Esophagus squamous epithelium (tissue), 5 donors: ENCODE results near the gene SEC61A2. TPM values are rescaled to one million over a fixed set of nuclear protein-coding genes. Genes with fewer than 3 reads are reported as not detected.
"Not testable (repeated sequence)": the region's sequence is repeated elsewhere in the genome, so short reads cannot be mapped to it uniquely, and the experiment has no call there.

Experiments used
- DNase-seq: peaks from one replicate; lab custom pipeline; 2025; lab: John Stamatoyannopoulos, UW
- H3K27ac ChIP-seq, 4 donors: fragments of 200-600 bp; sonication (generic); one replicate each; pipeline ENCODE4 v1.5.1; 2016 to 2019; ENCODE audit warnings: mild to moderate bottlenecking in 1 of 4
- H3K27me3 ChIP-seq, 4 donors: fragments of 200-600 bp; sonication (generic); 1 replicate in 3 of 4; 2 replicates in 1 of 4; pipeline versions ENCODE4 v1.5.1 to v1.6.0; 2017 to 2021; ENCODE audit warnings: antibody characterized with exemption in 1 of 4
- H3K36me3 ChIP-seq, 3 donors: fragments of 200-600 bp; sonication (generic); one replicate each; pipeline ENCODE4 v1.5.1; 2016 to 2019
- H3K4me1 ChIP-seq, 3 donors: fragments of 200-600 bp; sonication (generic); one replicate each; pipeline ENCODE4 v1.5.1; 2017 to 2019
- H3K4me3 ChIP-seq, 4 donors: fragments of 200-600 bp; sonication (generic); 1 replicate in 3 of 4; 2 replicates in 1 of 4; pipeline ENCODE4 v1.5.1; 2016 to 2019; ENCODE audit warnings: mild to moderate bottlenecking in 2 of 4, moderate library complexity in 1 of 4
- H3K9me3 ChIP-seq, 3 donors: fragments of 200-600 bp; sonication (generic); one replicate each; pipeline ENCODE4 v1.5.1; 2016 to 2019
- POLR2A ChIP-seq, 4 donors: fragments of 450-650 bp; IDR thresholded peaks; one replicate each; pipeline ENCODE4 v1.6.1; 2017; ENCODE audit warnings: antibody characterized with exemption in 4 of 4, mild to moderate bottlenecking in 4 of 4, moderate library complexity in 3 of 4
- WGBS, 2 donors: methylation state at CpG; one replicate each; pipeline ENCODE4 v1.1.5; 2018; 5-methylcytosine and 5-hydroxymethylcytosine counted together
- intact Hi-C: fragments of 100-400 bp; cut with DNase I; formaldehyde crosslinking; loops from one replicate; pipeline ENCODE4 v1.15.0; 2022
- total RNA-seq, 4 donors: library from RNA; depleted of rRNA; stranded (reverse); fragments of >200 nt; gene quantifications; one replicate each; pipeline ENCODE4 v1.1.0, GENCODE V29; 2016
- TF ChIP-seq, protein P1 (sequence below), 6 experiments: fragments of 450-650 bp in 4 of 6; fragments of 200-600 bp in 2 of 6; sonication (generic) in 2 of 6; IDR thresholded peaks; one replicate each; pipeline ENCODE4 v1.5.1; 2016 to 2019; ENCODE audit warnings: antibody characterized with exemption in 6 of 6, mild to moderate bottlenecking in 4 of 6, moderate library complexity in 4 of 6
- donor health status: DM: yes; HTN: yes; CAD: no.

The SEC61A2 gene
- total RNA-seq, 4 donors from 2014 or later, result 1.2 to 5.0 (median 4.3) TPM

DNA sequence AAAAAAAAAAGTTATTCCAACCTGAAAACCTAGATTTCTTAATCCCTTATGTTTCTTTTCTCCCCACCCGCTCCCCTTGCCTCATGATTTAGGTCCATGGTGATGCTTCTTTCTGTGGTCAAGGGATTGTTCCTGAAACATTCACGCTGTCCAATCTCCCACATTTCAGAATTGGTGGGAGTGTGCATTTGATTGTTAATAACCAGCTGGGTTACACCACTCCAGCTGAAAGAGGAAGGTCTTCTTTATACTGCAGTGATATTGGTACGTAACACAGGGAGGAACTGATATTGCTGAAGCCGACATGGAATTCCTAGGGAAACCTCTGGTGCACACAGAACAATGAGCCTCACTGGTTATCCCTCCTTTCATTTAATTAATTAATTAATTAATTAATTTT is 38.1 kb upstream of the SEC61A2 start:
- TF ChIP-seq POLR2A (IDR thresholded peaks at IDR 0.05), result no peak
- TF ChIP-seq, protein P1, sequence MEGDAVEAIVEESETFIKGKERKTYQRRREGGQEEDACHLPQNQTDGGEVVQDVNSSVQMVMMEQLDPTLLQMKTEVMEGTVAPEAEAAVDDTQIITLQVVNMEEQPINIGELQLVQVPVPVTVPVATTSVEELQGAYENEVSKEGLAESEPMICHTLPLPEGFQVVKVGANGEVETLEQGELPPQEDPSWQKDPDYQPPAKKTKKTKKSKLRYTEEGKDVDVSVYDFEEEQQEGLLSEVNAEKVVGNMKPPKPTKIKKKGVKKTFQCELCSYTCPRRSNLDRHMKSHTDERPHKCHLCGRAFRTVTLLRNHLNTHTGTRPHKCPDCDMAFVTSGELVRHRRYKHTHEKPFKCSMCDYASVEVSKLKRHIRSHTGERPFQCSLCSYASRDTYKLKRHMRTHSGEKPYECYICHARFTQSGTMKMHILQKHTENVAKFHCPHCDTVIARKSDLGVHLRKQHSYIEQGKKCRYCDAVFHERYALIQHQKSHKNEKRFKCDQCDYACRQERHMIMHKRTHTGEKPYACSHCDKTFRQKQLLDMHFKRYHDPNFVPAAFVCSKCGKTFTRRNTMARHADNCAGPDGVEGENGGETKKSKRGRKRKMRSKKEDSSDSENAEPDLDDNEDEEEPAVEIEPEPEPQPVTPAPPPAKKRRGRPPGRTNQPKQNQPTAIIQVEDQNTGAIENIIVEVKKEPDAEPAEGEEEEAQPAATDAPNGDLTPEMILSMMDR (IDR thresholded peaks at IDR 0.05), result no peak
- H3K36me3 ChIP-seq, result peaks cover 0 to 97% (median 20%) of the 10 kb centered on the region in 3 donors
- no peaks in the 10 kb centered on the region for H3K9me3 ChIP-seq
- H3K27ac ChIP-seq, result no peak overlapping the region
- no peak overlapping the region for H3K4me3 ChIP-seq
- no peaks in the 10 kb centered on the region for H3K27me3 ChIP-seq
- DNase-seq, result no peak
- intact Hi-C loops, result no loop called here
- H3K4me1 ChIP-seq, result peaks cover 0 to 4% (median 0%) of the 10 kb centered on the region in 3 donors
- 93 to 95% methylated on average over 4 of the region's 4 CpGs for WGBS, 2 donors

DNA sequence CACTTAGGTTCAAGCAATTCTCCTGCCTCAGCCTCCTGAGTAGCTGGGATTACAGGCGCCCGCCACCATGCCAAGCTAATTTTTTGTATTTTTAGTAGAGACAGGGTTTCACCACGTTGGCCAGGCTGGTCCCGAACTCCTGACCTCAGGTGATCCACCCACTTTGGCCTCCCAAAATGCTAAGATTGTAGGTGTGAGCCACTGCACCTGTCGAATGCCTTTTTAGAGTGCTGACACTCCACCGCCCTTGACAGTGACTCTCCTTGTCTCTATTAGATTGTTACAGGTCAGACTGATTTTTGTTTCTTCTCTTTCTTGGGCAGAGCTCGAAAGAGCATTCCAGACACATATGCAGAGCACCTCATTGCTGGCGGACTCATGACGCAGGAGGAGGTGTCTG is 32.1 kb upstream of the SEC61A2 start:
- H3K9me3 ChIP-seq, H3K27ac ChIP-seq, H3K4me1 ChIP-seq, DNase-seq, intact Hi-C loops, H3K4me3 ChIP-seq, H3K27me3 ChIP-seq: not testable (repeated sequence)
- peaks cover 0 to 93% (median 5%) of the 10 kb centered on the region in 3 donors for H3K36me3 ChIP-seq
- WGBS, 2 donors, result 95 to 98% methylated on average over 9 of the region's 9 CpGs

DNA sequence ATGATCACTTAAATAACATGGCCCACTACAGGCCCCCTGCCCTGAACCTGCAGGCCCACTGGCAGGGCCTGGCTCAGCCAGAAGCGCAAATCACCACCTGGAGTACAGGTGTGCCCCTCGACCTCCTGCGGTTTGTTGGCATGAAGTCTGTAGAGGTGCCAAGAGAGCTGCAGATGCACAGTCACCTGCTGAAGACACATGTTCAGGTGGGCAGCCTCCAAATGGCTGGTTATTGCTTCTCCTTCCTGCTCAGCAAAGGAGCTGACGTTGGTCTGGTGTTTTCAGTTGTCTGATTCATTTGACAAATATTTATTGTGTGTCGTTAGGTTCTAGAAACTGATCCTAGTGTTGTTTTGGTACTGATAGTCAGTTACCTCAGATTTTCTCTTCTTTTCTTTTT is 31.7 kb upstream of the SEC61A2 start:
- no peaks in the 10 kb centered on the region for H3K27me3 ChIP-seq
- H3K27ac ChIP-seq, result no peak overlapping the region
- TF ChIP-seq POLR2A (IDR thresholded peaks at IDR 0.05), result no peak
- TF ChIP-seq, protein P1 (IDR thresholded peaks at IDR 0.05), result no peak
- intact Hi-C loops, result no loop called here
- peaks cover 0 to 93% (median 5%) of the 10 kb centered on the region in 3 donors for H3K36me3 ChIP-seq
- H3K4me3 ChIP-seq, result no peak overlapping the region
- DNase-seq, result no peak
- 73 to 79% methylated on average over 5 of the region's 5 CpGs for WGBS, 2 donors
- no peaks in the 10 kb centered on the region for H3K9me3 ChIP-seq
- peaks cover 0 to 4% (median 0%) of the 10 kb centered on the region in 3 donors for H3K4me1 ChIP-seq

DNA sequence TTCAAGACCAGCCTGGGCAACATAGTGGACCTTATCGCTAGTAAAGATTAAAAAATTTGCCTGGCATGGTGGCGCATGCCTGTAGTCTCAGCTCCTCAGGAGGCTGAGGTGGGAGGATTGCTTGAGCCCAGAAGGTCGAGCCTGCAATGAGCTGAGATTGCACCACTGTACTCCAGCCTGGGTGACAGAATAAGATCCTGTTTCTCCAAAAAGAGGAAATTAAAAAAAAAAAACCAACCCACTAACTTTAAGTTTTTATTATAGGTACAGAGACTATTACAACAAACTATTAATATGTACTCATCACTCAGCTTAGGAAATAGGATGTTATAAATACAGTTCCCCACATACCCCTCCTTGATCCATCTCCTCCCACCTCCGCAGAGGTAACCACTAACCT is 30.5 kb upstream of the SEC61A2 start:
- TF ChIP-seq, protein P1 (IDR thresholded peaks at IDR 0.05), result no peak
- TF ChIP-seq POLR2A (IDR thresholded peaks at IDR 0.05), result no peak
- Histone ChIP-seq H3K4me1 (peaks cover 0 to 4% (median 0%) of the 10 kb centered on the region in 3 donors), H3K27me3 (no peaks in the 10 kb centered on the region), H3K27ac (no peak overlapping the region), H3K9me3 (no peaks in the 10 kb centered on the region), H3K4me3 (no peak overlapping the region), H3K36me3 (peaks cover 0 to 93% (median 7%) of the 10 kb centered on the region in 3 donors)
- 96 to 100% methylated on average over 4 of the region's 4 CpGs for WGBS, 2 donors
- intact Hi-C loops, result no loop called here
- DNase-seq, result no peak

DNA sequence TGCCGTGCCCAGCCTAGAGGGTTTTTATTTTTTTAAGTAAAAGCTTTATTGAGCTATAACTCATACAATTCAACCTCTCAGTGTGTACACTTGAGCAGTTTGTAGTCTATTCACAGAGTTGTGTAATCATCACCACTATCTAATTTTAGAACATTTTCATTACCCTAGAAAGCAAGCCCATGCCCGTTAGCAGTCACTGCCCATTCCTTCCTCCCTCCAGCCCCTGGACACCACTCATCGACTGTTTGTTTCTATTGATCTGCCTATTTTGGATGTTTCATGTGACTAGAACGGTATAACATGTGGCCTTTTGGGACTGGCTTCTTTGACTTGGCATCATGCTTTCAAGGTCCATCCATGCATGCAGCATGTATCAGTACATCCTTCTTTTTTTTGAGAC is 25.7 kb upstream of the SEC61A2 start:
- H3K4me3 ChIP-seq, result no peak overlapping the region
- no peaks in the 10 kb centered on the region for H3K27me3 ChIP-seq
- peaks cover 4 to 100% (median 11%) of the 10 kb centered on the region in 3 donors for H3K36me3 ChIP-seq
- DNase-seq, result no peak
- no peaks in the 10 kb centered on the region for H3K9me3 ChIP-seq
- intact Hi-C loops, result no loop called here
- no peak for TF ChIP-seq POLR2A (IDR thresholded peaks at IDR 0.05)
- TF ChIP-seq, protein P1 (IDR thresholded peaks at IDR 0.05), result no peak
- WGBS, 2 donors, result 83 to 88% methylated on average over 4 of the region's 4 CpGs
- no peaks in the 10 kb centered on the region for H3K4me1 ChIP-seq
- H3K27ac ChIP-seq, result no peak overlapping the region

DNA sequence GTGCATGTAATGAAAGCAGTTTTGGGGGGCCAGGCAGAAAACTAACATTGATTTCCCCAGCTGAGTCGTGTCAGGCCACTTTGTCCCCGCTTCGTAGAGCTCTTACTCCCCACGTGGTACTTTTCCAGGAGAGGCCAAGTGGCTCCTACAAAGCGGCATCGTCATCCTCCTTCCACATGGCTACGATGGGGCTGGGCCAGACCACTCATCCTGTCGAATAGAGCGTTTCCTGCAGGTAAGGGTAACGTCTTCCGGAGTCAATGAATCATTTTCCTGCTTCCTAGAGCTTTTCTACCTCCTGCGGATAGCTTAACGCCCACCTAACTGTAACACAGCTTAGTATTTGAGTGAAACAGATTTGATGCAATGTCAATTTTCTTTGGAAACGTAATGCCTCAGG is 21.7 kb upstream of the SEC61A2 start:
- H3K4me3 ChIP-seq, result no peak overlapping the region
- TF ChIP-seq, protein P1 (IDR thresholded peaks at IDR 0.05), result no peak
- no peak for TF ChIP-seq POLR2A (IDR thresholded peaks at IDR 0.05)
- H3K9me3 ChIP-seq, result no peaks in the 10 kb centered on the region
- intact Hi-C loops, result no loop called here
- no peak for DNase-seq
- no peaks in the 10 kb centered on the region for H3K4me1 ChIP-seq
- H3K27me3 ChIP-seq, result no peaks in the 10 kb centered on the region
- peaks cover 4 to 100% (median 20%) of the 10 kb centered on the region in 3 donors for H3K36me3 ChIP-seq
- H3K27ac ChIP-seq, result no peak overlapping the region
- 88 to 89% methylated on average over 14 of the region's 14 CpGs for WGBS, 2 donors
